IPS-18a (cell line): ENCODE measurements around the gene RAB3GAP2.
"Not testable (repeated sequence)": the region's sequence is repeated elsewhere in the genome, so short reads cannot be mapped to it uniquely, and the experiment has no call there.

Experiments
- H3K27ac ChIP-seq: one replicate; pipeline ENCODE4 v1.5.1; 2013; ENCODE audit warnings: low read length
- H3K27me3 ChIP-seq: one replicate; pipeline ENCODE4 v1.6.1; 2013; ENCODE audit warnings: mild to moderate bottlenecking, low read length; ENCODE audit not compliant: control insufficient read depth, insufficient read depth
- H3K36me3 ChIP-seq: one replicate; pipeline ENCODE4 v1.6.1; 2013; ENCODE audit warnings: low read depth, low read length; ENCODE audit not compliant: control insufficient read depth
- H3K4me1 ChIP-seq: one replicate; pipeline ENCODE4 v1.6.1; 2013; ENCODE audit warnings: low read depth, low read length; ENCODE audit not compliant: control insufficient read depth
- H3K4me3 ChIP-seq: one replicate; pipeline ENCODE4 v1.5.1; 2013; ENCODE audit warnings: low read length
- H3K9ac ChIP-seq: one replicate; pipeline ENCODE4 v1.6.1; 2013; ENCODE audit warnings: mild to moderate bottlenecking, low read length, moderate library complexity
- H3K9me3 ChIP-seq: one replicate; pipeline ENCODE4 v1.6.1; 2013; ENCODE audit warnings: low read depth, low read length; ENCODE audit not compliant: control insufficient read depth

RAB3GAP2 gene

DNA sequence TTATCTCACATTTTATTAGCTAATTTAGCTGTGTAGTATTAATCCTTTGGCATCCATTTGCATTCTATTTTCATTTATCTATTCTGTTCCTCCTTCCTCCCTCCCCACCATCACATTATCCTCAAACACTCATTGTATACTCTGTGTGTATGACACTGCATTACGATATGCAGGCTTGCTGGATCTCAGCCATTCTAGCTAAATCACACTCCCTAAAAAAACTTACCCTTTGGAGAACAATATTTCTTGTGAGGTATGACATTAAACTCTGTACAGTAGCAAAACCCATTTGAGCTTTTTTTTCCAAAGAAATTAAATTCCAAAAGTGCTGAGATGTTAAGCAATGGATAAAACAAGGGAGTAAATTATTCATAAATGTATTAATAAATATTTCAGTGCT, 11.4 kb upstream of the RAB3GAP2 start:
- H3K27ac ChIP-seq: no peak overlapping the region
- no peaks in the 10 kb centered on the region for H3K9me3 ChIP-seq
- H3K4me1 ChIP-seq: no peaks in the 10 kb centered on the region
- H3K27me3 ChIP-seq: no peaks in the 10 kb centered on the region
- no peak overlapping the region for H3K4me3 ChIP-seq
- no peak overlapping the region for H3K9ac ChIP-seq
- no peaks in the 10 kb centered on the region for H3K36me3 ChIP-seq

DNA sequence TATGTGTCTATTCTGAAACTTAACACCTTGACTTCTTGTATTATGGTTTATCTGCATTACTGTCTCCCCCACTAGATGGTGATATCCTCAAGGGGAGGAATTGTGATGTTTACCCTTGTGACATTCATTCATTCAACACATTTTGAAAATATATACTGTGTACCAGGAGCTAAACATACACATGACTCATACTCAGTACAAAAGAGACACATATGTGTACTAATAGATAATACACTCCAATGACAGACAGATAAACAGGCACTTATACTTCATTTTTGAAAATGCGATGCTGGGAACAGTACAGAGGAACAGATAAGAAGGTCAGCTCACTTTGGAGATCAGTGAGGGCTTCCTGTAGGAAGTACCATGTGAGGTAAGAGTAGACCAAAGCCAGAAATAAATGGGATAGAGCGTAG, 8.9 kb upstream of the RAB3GAP2 start:
- no peaks in the 10 kb centered on the region for H3K36me3 ChIP-seq
- H3K9ac ChIP-seq: no peak overlapping the region
- H3K27me3 ChIP-seq: no peaks in the 10 kb centered on the region

DNA sequence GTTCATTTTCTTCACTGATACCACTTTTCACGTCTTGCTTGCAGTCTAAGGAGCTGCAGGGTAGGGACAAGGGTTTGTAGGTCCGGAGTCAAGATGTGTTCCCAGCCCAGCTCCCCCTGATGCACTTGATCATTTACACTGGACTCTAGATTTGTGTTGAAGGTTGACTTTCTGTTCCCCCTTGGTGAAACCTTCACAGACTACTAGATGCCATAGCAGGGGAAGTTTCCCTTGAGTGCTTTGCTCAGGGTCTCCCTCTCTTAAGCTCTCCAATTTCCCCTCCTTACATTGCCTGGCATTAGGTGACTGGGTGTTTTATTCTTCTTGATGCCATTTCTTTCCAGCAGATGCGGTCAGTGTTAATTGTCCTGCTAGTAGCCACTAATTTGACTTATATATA, 8.0 kb upstream of the RAB3GAP2 start:
- no peaks in the 10 kb centered on the region for H3K27me3 ChIP-seq

More for the DNA sequence above, 8.9 kb upstream of the RAB3GAP2 start:
- Histone ChIP-seq H3K4me3 (no peak overlapping the region), H3K4me1 (no peaks in the 10 kb centered on the region), H3K9me3 (no peaks in the 10 kb centered on the region), H3K27ac (no peak overlapping the region)

DNA sequence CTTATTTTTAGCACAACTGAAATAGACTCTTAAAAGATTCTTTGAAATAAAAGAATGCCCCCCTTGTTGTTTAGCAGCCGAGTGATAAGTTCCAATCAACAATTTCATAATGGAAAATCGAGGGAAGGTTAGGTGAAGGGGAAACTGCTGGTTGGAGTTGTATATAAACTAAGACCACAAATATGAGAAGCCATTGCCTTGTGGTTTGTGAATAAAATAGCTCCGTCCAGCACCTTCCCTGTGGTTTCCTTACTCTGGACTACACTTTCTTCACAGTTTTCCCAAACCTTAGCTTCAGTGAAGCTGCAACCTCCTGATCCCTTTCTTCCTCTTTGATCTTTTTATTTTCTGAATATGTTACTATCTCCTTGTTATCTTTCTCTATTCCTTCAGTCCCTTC, 6.7 kb upstream of the RAB3GAP2 start:
- peaks cover 15% of the 10 kb centered on the region for H3K4me1 ChIP-seq
- H3K9me3 ChIP-seq: no peaks in the 10 kb centered on the region
- H3K27ac ChIP-seq: no peak overlapping the region
- H3K27me3 ChIP-seq: no peaks in the 10 kb centered on the region
- no peak overlapping the region for H3K9ac ChIP-seq
- H3K4me3 ChIP-seq: no peak overlapping the region
- no peaks in the 10 kb centered on the region for H3K36me3 ChIP-seq

More for the DNA sequence above, 8.0 kb upstream of the RAB3GAP2 start:
- Histone ChIP-seq H3K9me3 (no peaks in the 10 kb centered on the region), H3K9ac (no peak overlapping the region), H3K4me1 (peaks cover 2% of the 10 kb centered on the region), H3K36me3 (no peaks in the 10 kb centered on the region), H3K4me3 (no peak overlapping the region), H3K27ac (no peak overlapping the region)

DNA sequence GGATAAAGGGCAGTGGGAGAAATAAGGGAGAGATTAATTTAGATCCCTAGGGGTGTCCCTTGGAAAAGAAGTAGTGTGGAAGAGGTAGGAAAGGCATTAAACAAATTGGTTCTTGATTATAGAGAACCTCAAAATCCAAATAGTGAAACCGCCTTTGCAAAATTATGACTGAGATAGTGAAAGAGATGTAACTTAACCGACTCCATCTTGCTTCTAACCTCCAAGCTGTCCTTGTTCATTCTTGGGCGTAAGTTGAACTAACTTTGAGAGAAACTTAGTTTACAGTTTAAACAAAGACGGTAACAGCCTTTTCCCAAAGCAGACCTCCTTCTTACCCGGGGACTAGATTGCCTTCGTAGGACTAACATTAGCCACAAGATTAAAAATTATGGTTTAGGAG, 3.2 kb upstream of the RAB3GAP2 start:
- H3K4me1 ChIP-seq: peaks cover 36% of the 10 kb centered on the region
- no peak overlapping the region for H3K9ac ChIP-seq
- no peak overlapping the region for H3K4me3 ChIP-seq
- no peaks in the 10 kb centered on the region for H3K27me3 ChIP-seq
- no peak overlapping the region for H3K27ac ChIP-seq
- no peaks in the 10 kb centered on the region for H3K36me3 ChIP-seq
- no peaks in the 10 kb centered on the region for H3K9me3 ChIP-seq

DNA sequence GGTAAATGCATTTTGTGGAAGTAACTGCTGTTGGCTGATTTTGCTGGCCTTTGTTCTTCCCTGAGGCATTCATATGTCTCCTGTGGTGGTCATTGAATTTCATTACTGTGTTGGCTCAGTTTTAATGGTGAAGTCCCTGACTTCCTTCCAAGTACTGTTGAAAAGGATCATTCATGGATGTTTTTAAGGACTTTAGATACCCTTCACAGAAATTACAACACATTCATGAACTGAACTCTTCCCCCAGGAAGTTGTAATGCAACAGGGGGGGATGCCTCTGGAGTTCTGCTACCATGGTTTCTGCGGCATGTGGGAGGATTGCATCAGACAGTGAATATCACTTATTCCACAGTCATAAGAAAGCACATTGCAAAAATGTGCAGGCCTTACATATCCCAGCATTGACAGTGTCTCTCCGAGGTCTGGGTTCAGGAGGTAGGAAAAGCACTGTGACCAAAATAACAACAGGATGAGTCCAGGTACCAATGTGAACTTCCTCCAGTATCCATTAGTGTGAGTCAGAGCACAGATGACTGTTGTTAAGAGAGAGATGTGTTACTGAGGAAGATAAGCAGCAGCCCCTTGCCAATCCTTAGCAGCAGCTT, 2.1 kb upstream of the RAB3GAP2 start:
- no peak overlapping the region for H3K4me3 ChIP-seq
- H3K4me1 ChIP-seq: peaks cover 39% of the 10 kb centered on the region
- peak overlapping the region; percentile 35 for H3K9ac ChIP-seq
- no peaks in the 10 kb centered on the region for H3K9me3 ChIP-seq
- no peaks in the 10 kb centered on the region for H3K36me3 ChIP-seq
- H3K27me3 ChIP-seq: no peaks in the 10 kb centered on the region
- peak overlapping the region; percentile 78 for H3K27ac ChIP-seq

DNA sequence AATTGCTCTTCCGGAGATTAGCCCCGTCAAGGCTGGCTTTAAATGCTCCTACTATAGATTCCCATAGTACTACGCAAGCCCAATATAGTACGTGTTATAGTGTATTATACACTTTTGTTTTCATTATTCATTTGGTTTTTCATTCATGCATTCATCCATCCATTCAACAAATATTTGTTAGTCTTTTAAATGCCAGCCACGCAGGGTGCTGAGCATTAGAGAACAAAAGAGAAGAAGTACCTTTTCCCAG, 513 bp upstream of the RAB3GAP2 start:
- peak overlapping the region; percentile 71 for H3K9ac ChIP-seq
- H3K27me3 ChIP-seq: no peaks in the 10 kb centered on the region
- H3K4me3 ChIP-seq: peak overlapping the region; percentile 92
- H3K27ac ChIP-seq: peak overlapping the region; percentile 83
- H3K36me3 ChIP-seq: peaks cover 5% of the 10 kb centered on the region
- no peaks in the 10 kb centered on the region for H3K9me3 ChIP-seq
- H3K4me1 ChIP-seq: peaks cover 39% of the 10 kb centered on the region

DNA sequence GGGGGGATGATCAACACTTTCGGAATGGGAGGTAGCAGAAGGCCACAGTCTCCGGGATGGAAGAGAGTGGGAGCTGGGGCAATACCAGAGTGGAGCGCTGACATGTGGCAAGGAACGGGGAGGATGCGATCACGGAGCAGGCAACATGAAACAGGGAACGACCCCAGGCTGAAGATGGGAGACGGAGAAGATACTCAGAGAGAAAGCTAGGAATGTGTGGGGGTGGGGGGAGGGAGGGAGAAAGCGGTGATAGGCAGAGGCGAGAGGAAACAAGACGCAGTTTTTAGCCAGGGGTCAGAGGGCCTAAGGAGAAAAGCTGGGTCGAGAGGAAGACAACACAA, 577 bp downstream of the RAB3GAP2 start:
- no peaks in the 10 kb centered on the region for H3K27me3 ChIP-seq
- H3K27ac ChIP-seq: peak overlapping the region; percentile 91
- H3K4me1 ChIP-seq: peaks cover 39% of the 10 kb centered on the region
- H3K9me3 ChIP-seq: no peaks in the 10 kb centered on the region
- peak overlapping the region; percentile 92 for H3K4me3 ChIP-seq
- H3K36me3 ChIP-seq: peaks cover 14% of the 10 kb centered on the region
- H3K9ac ChIP-seq: peak overlapping the region; percentile 96

DNA sequence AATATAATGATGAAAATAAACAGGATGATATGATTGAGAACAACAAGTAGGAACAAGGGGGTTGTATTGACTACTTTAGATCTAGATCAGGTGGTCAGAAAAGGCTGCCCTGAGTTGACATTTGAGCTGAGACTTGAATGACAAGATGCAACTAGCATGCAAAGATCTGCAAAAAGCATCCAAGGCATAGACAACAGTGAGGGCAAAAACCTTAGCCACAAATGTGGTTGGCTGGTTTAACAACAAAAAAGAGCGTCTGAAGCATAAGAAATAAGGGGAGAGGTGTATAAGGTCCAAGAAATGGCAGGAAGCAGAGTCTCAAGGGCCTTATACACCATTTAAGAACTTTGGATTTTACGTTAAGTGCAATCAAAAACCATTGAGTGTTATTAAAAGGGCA, 3.2 kb downstream of the RAB3GAP2 start:
- no peak overlapping the region for H3K27ac ChIP-seq
- no peaks in the 10 kb centered on the region for H3K9me3 ChIP-seq
- H3K9ac ChIP-seq: no peak overlapping the region
- no peak overlapping the region for H3K4me3 ChIP-seq
- peaks cover 21% of the 10 kb centered on the region for H3K36me3 ChIP-seq
- H3K4me1 ChIP-seq: peaks cover 25% of the 10 kb centered on the region
- no peaks in the 10 kb centered on the region for H3K27me3 ChIP-seq

DNA sequence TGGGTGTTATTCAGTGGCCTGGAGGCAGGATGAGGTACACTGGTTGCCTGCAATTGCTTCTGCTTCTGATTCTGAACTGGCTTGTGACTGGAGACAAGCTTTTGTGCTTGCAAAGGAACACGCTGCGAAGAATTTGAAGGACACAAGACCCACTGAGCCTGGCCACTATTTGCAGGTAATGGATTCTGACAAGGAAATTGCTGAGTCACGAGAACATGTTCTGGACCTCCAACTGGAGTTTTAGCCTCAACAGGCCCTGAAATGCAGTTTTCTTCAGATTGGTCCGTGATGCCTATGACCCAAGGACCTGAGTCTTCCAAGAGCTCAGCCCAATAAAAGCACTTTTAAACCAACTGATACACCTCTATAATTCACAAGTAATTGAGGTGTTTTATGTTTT, 4.6 kb downstream of the RAB3GAP2 start:
- no peak overlapping the region for H3K4me3 ChIP-seq
- H3K4me1 ChIP-seq: peaks cover 11% of the 10 kb centered on the region
- no peak overlapping the region for H3K27ac ChIP-seq
- no peak overlapping the region for H3K9ac ChIP-seq
- peaks cover 25% of the 10 kb centered on the region for H3K36me3 ChIP-seq
- no peaks in the 10 kb centered on the region for H3K9me3 ChIP-seq
- H3K27me3 ChIP-seq: no peaks in the 10 kb centered on the region

DNA sequence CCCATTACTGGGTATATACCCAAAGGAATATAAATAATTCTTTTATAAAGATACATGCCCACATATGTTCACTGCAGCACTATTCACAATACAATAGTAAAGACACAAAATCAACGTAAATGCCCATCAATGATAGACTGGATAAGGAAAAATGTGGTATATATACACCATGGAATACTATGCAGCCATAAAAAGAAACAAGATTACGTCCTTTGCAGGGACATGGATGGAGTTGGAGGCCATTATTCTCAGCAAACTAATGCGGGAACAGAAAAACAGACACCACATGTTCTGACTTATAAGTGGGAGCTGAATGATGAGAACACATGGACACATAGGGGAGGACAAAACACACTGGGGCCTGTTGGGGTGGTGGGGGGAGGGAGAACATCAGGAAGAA, 12.0 kb downstream of the RAB3GAP2 start:
- not testable (repeated sequence) for H3K36me3 ChIP-seq, H3K27ac ChIP-seq, H3K4me3 ChIP-seq, H3K9me3 ChIP-seq, H3K4me1 ChIP-seq, H3K9ac ChIP-seq, H3K27me3 ChIP-seq

DNA sequence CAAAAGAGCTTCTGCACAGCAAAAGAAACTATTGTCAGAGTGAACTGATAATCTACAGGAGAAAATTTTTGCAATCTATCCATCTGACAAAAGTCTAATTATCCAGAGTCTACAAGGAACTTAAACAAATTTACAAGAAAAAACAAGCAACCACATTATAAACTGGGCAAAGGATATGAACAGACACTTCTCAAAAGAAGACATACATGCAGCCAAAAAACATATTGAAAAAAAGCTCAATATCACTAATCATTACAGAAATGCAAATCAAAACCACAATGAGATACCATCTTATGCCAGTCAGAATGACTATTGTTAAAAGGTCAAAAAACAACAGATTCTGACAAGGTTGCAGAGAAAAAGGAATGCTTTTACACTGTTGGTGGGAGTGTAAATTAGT, 12.5 kb downstream of the RAB3GAP2 start:
- H3K4me3 ChIP-seq, H3K9ac ChIP-seq, H3K9me3 ChIP-seq, H3K4me1 ChIP-seq, H3K36me3 ChIP-seq, H3K27ac ChIP-seq, H3K27me3 ChIP-seq: not testable (repeated sequence)
